Stimulated activated naive B cell treated with anti-CD40 and anti-IgM and Interleukin-4, amounts not matched to agents 10 μg/mL and 1 μg/mL and 100 μg/mL, for 72 hours (primary cell): Measurements from ENCODE around the gene IRF4.

Experiments used
- ATAC-seq, 2 donors: fragments of 150-1000 bp; cut with Tn5 transposase; replicated peaks; 2 replicates each; pipeline ENCODE4 v1.10.0; 2021; ENCODE audit warnings: moderate library complexity in 1 of 2
- DNase-seq: peaks from one replicate; pipeline ENCODE4 v3.0.0; 2021
- H3K27ac Mint-ChIP-seq: one replicate; pipeline ENCODE4 v1.8.0; 2022; ENCODE audit warnings: mild to moderate bottlenecking, mixed read lengths
- H3K27me3 Mint-ChIP-seq, 2 donors: one replicate each; pipeline ENCODE4 v1.8.0; 2022; ENCODE audit warnings: mixed read lengths in 2 of 2
- H3K36me3 Mint-ChIP-seq, 2 donors: one replicate each; pipeline ENCODE4 v1.8.0; 2022; ENCODE audit warnings: mixed read lengths in 2 of 2, mild to moderate bottlenecking in 1 of 2
- H3K4me1 Mint-ChIP-seq, 2 donors: one replicate each; pipeline ENCODE4 v1.8.0; 2022; ENCODE audit warnings: mixed read lengths in 2 of 2, mild to moderate bottlenecking in 1 of 2
- H3K4me3 Mint-ChIP-seq, 2 donors: one replicate each; pipeline ENCODE4 v1.8.0; 2022; ENCODE audit warnings: mild to moderate bottlenecking in 2 of 2, mixed read lengths in 2 of 2, moderate library complexity in 1 of 2
- H3K9me3 Mint-ChIP-seq, 2 donors: one replicate each; pipeline ENCODE4 v1.8.0; 2022; ENCODE audit warnings: mixed read lengths in 2 of 2, mild to moderate bottlenecking in 1 of 2

IRF4 gene

DNA sequence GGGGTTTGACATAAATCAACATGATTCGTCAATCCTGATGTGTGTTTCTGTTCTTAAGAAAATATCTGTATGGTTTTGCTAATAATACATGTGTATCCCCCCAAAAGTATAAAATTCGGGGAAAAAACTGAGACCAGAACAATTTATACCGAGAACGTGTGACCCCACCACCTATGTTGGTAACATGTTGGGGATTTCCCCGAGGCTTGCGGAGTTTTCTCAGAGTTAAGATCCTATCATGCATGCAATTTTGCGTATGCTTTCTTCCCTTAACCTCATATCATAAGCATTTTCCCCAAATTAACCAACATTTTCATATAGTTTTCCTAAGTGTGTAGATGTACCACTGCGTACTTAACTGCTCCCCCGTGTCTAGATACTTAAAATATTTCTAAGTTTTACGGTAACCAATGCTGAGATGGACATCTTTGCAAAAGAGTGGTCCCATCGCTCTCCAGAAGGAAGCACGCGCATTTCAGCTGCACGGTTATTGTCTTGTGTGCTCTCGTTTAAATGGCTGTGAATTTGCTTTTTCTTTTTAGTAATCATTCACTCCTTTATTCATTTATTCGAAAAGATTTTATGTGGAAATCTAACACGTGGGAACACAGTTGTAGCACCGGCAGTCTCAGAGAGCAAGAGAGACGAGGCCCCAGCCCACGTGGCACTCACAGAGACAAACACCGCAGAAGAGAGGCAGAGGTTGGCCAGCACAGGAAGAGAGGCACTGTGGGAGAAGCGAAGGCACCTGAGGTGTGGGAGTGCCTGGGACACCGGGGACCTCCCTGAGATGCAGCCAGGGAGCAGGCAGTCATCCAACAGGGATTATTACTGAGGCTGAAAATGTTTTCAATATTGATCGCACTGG lies 13.2 kb upstream of the IRF4 start:
- Mint-ChIP-seq H3K9me3 (peaks cover 3 to 9% of the 10 kb centered on the region in 2 donors), H3K36me3 (peaks cover 2 to 4% of the 10 kb centered on the region in 2 donors), H3K4me1 (peaks cover 42 to 55% of the 10 kb centered on the region in 2 donors), H3K27ac (peak overlapping the region; percentile 33), H3K27me3 (no peaks in the 10 kb centered on the region), H3K4me3 (no peak overlapping the region)
- no peak for DNase-seq
- peak; percentile 51 to 57 for ATAC-seq

DNA sequence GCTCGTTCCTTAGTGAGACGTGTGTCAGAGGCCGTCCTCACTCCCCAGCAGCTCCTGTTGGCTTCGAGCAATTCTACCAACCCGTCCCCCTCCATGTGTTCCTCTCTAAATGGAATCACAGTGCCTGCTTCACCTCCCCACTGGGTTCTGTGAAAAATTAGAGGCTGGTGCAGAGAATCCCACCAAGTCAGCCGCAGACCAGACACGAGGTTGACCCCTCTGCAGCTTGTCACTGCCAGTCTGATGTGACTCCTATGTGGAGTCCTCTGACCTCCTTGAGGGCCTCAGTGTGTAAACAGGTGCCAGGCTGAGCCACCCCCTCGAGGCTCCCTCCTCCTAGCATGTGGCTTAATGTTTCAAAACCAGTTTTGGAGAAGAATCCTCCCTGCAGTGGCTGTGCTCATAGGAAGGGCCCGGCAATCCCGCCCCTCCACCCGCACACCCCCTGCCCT lies 12.6 kb upstream of the IRF4 start:
- no peak overlapping the region for H3K4me3 Mint-ChIP-seq
- peaks cover 2 to 4% of the 10 kb centered on the region in 2 donors for H3K36me3 Mint-ChIP-seq
- peaks cover 0 to 5% of the 10 kb centered on the region in 2 donors for H3K27me3 Mint-ChIP-seq
- ATAC-seq: peak; percentile 19 to 23
- DNase-seq: no peak
- no peak overlapping the region for H3K27ac Mint-ChIP-seq
- peaks cover 44 to 56% of the 10 kb centered on the region in 2 donors for H3K4me1 Mint-ChIP-seq
- peaks cover 3 to 9% of the 10 kb centered on the region in 2 donors for H3K9me3 Mint-ChIP-seq

DNA sequence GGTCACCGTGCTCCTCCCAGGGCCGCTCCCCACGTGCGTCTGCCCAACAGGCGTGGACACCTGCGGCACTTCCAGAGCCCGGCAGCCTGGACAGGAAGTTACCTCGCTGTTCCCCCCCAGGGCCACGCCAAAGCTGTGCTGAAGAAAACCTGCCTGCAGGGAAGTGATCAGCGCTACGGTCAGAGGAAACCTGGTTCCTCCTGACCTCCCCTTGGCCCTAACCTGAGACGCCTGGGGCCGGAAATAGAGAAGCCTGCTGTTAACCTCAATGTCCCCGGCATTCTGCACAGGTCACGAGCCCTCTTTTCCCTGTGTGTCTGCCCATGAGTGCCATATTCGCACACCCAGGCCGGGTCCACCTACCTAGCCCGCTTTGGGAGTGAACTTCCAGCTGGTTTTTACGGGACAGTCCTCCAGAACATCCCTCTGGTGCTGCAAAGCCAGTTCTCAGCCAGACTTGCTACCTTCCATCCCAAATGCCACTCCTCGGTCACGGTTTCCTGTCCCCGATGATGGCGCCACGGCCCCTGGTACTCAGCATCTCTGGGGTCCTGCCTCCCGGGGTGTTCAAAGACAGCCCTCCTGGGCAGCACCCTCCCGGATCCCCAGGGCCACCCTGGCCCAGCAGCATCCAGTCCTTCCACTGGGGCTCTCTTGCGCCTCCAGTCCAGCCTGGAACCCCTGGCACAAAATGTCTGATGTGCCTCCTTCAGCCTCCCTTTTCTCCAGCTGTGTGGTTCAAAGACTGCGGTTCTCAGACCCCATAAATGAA lies 12.0 kb upstream of the IRF4 start:
- peak overlapping the region; percentile 17 to 26 for H3K4me3 Mint-ChIP-seq
- peak overlapping the region; percentile 75 for H3K27ac Mint-ChIP-seq
- peaks cover 3 to 9% of the 10 kb centered on the region in 2 donors for H3K9me3 Mint-ChIP-seq
- H3K36me3 Mint-ChIP-seq: peaks cover 2 to 4% of the 10 kb centered on the region in 2 donors
- DNase-seq: no peak
- peak; percentile 63 to 64 for ATAC-seq
- H3K27me3 Mint-ChIP-seq: peaks cover 0 to 5% of the 10 kb centered on the region in 2 donors
- peaks cover 48 to 62% of the 10 kb centered on the region in 2 donors for H3K4me1 Mint-ChIP-seq

DNA sequence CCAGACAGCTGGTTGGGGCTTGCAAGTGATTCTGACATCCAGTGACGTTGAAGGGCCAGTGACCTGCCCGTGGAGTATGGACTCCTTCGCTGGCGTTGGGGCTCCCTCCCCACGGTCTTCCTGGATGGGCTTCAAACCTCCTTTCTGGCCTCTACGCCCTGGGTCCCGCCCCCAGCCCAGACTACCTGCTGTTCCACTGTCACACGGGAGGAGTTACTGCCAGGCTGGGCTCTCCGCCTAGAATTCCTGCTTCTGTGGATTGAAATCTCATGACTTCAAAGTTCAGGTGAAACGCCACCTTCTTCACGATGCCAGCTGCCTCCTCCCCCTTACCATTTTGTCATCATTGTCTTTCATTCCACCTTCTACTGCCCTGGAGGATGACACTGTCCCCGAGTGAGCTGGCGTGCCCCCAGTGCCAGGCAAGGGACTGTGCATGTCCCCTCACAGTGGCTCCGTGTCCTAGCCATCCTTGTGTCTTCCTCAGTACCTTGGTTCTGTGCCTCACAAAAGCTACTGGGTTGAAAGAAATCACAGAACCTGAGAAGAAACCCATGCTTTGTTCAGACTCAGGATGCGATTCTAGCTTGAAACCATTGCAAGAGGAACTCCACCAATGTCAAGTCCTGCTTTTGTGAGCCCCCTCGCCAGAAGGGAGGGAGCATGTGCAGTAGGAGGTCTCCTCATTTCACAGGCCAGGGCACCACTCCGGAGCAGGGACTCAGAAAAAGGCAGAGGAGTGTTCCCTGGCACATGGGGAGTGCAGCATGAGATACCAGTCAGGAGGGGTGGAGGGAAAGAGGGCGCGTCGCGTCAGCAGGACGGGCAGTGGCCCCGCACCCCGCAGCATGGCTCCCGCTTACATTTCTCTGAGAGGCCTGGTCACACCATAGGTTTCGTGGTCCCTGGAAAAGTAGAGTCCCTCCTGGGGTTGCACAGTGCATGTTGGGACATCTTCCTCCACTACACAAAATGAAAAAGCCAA lies 11.0 kb upstream of the IRF4 start:
- H3K9me3 Mint-ChIP-seq: peaks cover 3 to 9% of the 10 kb centered on the region in 2 donors
- H3K4me1 Mint-ChIP-seq: peaks cover 52 to 69% of the 10 kb centered on the region in 2 donors
- H3K27ac Mint-ChIP-seq: no peak overlapping the region
- peaks cover 4% of the 10 kb centered on the region in 2 donors for H3K36me3 Mint-ChIP-seq
- no peak overlapping the region for H3K4me3 Mint-ChIP-seq
- DNase-seq (no peak), ATAC-seq (no peak)
- H3K27me3 Mint-ChIP-seq: peaks cover 0 to 5% of the 10 kb centered on the region in 2 donors

DNA sequence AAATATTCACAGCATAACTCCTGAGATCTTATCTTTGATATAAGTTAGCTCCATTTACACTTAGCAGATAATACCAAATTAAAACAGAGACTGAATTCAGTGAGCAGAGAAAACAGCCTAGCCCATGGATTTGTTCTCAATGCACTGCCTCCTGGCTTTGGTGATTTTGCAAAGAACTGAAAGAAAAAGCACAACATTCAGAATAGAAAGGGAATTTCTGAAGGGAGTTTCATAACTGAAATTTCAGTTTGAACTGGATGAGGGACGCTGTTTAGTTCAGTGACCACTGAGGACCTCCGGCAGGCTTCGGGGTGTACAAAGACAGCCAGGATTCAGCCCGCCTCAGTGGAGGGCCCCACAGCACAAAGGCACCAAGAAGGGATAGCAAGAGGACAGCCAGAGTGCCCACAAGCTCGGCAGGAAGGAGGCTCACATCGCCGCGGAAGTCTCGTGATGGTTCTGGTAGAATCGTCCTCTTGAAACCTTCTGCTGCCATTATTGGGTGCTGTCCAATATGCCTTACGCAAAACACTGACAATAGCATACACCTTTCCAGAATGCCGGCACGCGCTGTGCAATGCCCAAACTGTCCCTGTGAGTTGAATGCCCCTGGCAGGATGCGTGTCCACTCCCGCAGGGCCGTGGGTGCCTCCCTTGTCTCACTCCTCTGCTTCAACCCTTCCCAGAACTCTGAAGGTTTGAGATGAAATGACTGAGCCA lies 9.7 kb upstream of the IRF4 start:
- H3K9me3 Mint-ChIP-seq: peaks cover 3 to 7% of the 10 kb centered on the region in 2 donors
- DNase-seq (no peak), ATAC-seq (no peak)
- H3K4me1 Mint-ChIP-seq: peaks cover 46 to 68% of the 10 kb centered on the region in 2 donors
- no peak overlapping the region for H3K27ac Mint-ChIP-seq
- H3K4me3 Mint-ChIP-seq: peak overlapping the region in 1 of 2 donors; percentile 12
- peaks cover 4% of the 10 kb centered on the region in 2 donors for H3K36me3 Mint-ChIP-seq
- H3K27me3 Mint-ChIP-seq: peaks cover 0 to 5% of the 10 kb centered on the region in 2 donors

DNA sequence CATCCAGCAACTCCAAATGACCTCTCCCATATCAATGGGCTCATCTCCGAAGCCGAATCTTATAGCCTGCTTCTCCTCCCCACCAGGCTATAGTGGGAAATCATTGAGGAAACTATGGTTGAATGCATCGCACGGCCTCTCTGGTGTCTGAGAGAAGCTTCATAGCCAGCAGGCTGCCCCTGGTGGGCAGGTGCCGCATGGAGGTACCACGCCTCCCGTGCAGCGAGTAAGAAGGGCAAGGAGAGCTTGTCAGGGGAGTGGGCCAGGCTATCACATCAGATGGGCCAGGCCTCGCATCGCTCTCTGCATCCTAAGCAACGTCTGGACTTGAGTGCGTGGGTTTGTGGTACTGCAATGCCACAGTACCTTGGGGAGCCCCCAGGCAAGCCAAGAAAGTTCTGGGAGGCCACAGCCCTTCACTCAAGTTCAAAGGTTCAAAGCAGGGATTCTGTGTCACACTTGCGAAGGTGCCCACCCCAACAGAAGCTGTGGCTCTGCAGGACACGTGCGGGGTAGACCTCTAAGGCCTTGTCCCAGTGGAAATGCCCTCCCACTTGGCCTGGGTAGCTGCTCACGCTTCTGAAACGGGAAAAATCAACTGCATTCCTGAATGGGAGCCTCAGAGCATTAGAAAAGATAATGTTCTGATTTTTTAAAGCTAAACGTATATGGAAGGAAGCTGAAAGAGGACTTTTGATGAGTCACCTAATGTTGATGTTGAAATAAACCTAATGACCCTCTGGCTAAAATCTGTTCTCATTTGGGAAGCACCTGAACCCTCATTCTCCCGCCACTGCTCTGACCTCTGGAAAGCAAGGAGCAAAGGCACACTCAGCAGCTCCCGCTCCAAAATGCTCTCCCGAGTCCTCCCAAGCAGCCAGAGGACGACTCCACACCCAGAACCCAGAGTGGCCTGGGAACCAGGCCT lies 8.4 kb upstream of the IRF4 start:
- Mint-ChIP-seq H3K4me3 (no peak overlapping the region), H3K36me3 (peaks cover 2 to 4% of the 10 kb centered on the region in 2 donors), H3K27ac (no peak overlapping the region), H3K9me3 (peaks cover 0 to 4% of the 10 kb centered on the region in 2 donors), H3K4me1 (peaks cover 42 to 66% of the 10 kb centered on the region in 2 donors), H3K27me3 (peaks cover 0 to 5% of the 10 kb centered on the region in 2 donors)
- DNase-seq (no peak), ATAC-seq (no peak)

DNA sequence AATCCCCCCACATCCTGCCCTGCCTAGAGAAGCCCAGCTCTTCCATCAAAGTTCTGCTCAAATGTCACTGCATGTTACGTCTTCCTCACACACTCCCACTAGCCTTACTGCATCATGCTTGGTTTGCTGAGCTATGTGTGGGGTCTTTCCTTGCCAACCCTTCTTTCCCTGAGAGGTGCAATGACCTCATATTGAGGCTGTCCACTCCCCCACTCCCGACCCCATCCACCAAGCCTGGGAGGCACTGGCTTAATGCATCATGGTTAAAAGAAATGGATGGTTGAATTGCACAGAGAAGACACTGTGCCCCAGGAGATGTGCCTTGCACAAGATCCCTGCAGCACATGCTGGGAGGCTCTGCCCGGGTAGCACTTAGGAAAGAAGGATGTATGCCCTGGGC lies 7.7 kb upstream of the IRF4 start:
- DNase-seq (no peak), ATAC-seq (no peak)
- Mint-ChIP-seq H3K4me1 (peaks cover 41 to 64% of the 10 kb centered on the region in 2 donors), H3K36me3 (peaks cover 2 to 4% of the 10 kb centered on the region in 2 donors), H3K27me3 (peaks cover 0 to 5% of the 10 kb centered on the region in 2 donors), H3K4me3 (no peak overlapping the region), H3K27ac (no peak overlapping the region), H3K9me3 (peaks cover 0 to 4% of the 10 kb centered on the region in 2 donors)

DNA sequence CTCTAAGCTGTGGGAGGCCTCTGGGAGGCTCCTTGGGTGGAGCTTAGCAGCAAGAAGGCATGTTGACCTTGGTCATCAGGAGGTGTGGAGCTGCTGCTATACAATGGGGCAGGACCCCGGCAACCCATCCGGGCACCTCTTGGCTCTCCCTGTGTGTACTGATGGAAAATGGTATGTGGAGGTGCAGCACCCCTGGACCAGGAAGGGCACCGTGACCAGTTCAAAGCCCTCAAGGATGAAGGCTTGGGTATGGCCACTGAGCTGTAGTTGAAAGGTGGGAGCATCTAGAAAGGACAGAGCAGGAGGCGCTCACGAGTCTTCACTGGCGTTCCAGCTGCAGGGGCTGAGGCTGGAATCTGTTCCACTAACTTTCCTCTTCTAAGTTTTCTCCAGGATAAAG lies 6.7 kb upstream of the IRF4 start:
- Mint-ChIP-seq H3K27ac (no peak overlapping the region), H3K27me3 (peaks cover 0 to 5% of the 10 kb centered on the region in 2 donors), H3K4me3 (no peak overlapping the region), H3K36me3 (peaks cover 2 to 4% of the 10 kb centered on the region in 2 donors), H3K4me1 (peaks cover 37 to 60% of the 10 kb centered on the region in 2 donors), H3K9me3 (peaks cover 0 to 4% of the 10 kb centered on the region in 2 donors)
- DNase-seq (no peak), ATAC-seq (no peak)

DNA sequence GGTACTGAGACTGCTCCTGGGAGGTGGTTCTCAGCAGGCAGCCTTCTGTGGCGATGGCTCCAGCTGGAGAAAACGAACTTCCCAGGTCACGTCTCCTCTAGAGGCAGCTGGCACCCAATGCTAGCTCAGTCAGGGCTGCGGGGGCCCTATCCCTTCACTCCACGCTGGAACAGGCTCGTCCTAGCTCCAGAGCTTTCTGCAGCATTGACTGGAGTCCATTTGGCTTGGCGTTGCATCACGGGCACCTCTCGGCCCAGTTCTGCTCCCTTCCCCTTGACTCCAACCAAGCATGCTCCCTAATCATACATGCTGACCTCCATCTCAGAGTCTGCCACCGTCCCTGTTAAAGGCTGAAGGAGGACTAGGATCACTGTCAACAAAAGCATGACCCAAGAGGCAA lies 5.9 kb upstream of the IRF4 start:
- no peak for DNase-seq
- H3K27me3 Mint-ChIP-seq: peaks cover 0 to 5% of the 10 kb centered on the region in 2 donors
- H3K4me1 Mint-ChIP-seq: peaks cover 32 to 61% of the 10 kb centered on the region in 2 donors
- no peak overlapping the region for H3K4me3 Mint-ChIP-seq
- peaks cover 0 to under 1% of the 10 kb centered on the region in 2 donors for H3K9me3 Mint-ChIP-seq
- ATAC-seq: no peak
- H3K27ac Mint-ChIP-seq: no peak overlapping the region
- peaks cover under 1 to 2% of the 10 kb centered on the region in 2 donors for H3K36me3 Mint-ChIP-seq

DNA sequence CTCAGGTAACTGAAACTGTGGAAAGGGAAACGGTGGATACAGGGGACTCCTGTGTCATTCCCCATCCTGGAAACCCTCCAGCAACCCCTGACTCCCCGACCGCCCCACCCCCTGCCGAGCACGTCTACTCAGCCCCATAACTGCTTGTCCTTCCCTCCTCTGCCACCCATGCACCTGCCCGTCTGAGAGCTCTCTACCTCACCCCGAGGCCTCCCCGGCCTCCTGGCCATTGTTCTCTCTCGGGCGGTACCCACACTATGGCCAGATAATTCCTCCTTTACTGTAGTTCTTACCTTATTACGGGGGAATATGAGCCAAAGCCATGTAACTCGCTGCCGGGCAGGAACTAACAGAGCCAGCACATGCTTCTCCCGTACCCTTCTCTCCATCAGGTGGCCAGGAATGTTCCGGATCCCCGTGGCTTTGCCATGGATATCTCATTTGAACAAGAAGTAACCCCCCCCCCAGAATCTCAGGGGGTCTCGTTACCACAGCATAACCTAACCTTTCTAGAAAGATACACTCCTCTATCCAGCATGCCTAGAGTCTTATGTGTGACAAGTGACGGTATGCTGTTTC lies 4.8 kb upstream of the IRF4 start:
- Mint-ChIP-seq H3K4me1 (peaks cover 29 to 65% of the 10 kb centered on the region in 2 donors), H3K27ac (peak overlapping the region; percentile 75)
- no peak for ATAC-seq

DNA sequence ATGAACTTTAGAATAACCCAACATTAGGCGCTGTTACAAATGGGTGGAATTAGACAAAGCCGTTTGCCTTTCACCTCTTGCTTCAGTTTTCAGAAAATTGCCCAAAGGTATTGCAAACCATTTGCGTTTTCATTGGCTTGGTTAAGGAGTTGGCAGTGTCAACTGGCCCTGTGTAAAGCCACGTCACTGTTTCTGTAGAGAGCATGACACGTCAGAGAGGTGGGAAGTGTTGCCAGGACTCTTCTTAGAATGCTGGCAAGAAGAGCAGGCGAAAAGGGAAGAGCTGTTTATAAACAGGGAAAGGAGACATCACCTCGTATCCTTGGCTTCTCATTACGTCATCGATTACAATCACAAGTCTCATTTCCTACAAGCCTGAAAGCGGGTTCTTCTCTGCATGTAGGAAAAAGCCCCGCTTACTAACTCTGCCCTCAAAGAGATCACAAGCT lies 4.2 kb upstream of the IRF4 start:
- H3K27me3 Mint-ChIP-seq: peaks cover 0 to 5% of the 10 kb centered on the region in 2 donors
- ATAC-seq (no peak), DNase-seq (no peak)
- H3K36me3 Mint-ChIP-seq: peaks cover 9 to 10% of the 10 kb centered on the region in 2 donors
- H3K4me1 Mint-ChIP-seq: peaks cover 27 to 62% of the 10 kb centered on the region in 2 donors
- no peaks in the 10 kb centered on the region for H3K9me3 Mint-ChIP-seq
- H3K4me3 Mint-ChIP-seq: no peak overlapping the region
- peak overlapping the region; percentile 31 for H3K27ac Mint-ChIP-seq

More for the DNA sequence above, 4.8 kb upstream of the IRF4 start:
- no peak for DNase-seq
- H3K4me3 Mint-ChIP-seq: no peak overlapping the region
- no peaks in the 10 kb centered on the region for H3K9me3 Mint-ChIP-seq
- peaks cover 0 to 5% of the 10 kb centered on the region in 2 donors for H3K27me3 Mint-ChIP-seq
- H3K36me3 Mint-ChIP-seq: peaks cover 4% of the 10 kb centered on the region in 2 donors
